B cell (primary cell): Measurements from ENCODE around the gene EGF.

Experiments
- EZH2 ChIP-seq: IDR thresholded peaks from 2 replicates; pipeline ENCODE4 v1.6.1; 2012; ENCODE audit warnings: borderline replicate concordance, low read depth, mild to moderate bottlenecking, moderate library complexity, low read length; ENCODE audit not compliant: insufficient read depth, poor library complexity, severe bottlenecking
- TF ChIP-seq, protein P1 (sequence below): fragments of 200-600 bp; IDR thresholded peaks from one replicate; pipeline ENCODE4 v1.8.0; 2022; ENCODE audit warnings: antibody characterized with exemption, mild to moderate bottlenecking

- TF ChIP-seq, protein P1, sequence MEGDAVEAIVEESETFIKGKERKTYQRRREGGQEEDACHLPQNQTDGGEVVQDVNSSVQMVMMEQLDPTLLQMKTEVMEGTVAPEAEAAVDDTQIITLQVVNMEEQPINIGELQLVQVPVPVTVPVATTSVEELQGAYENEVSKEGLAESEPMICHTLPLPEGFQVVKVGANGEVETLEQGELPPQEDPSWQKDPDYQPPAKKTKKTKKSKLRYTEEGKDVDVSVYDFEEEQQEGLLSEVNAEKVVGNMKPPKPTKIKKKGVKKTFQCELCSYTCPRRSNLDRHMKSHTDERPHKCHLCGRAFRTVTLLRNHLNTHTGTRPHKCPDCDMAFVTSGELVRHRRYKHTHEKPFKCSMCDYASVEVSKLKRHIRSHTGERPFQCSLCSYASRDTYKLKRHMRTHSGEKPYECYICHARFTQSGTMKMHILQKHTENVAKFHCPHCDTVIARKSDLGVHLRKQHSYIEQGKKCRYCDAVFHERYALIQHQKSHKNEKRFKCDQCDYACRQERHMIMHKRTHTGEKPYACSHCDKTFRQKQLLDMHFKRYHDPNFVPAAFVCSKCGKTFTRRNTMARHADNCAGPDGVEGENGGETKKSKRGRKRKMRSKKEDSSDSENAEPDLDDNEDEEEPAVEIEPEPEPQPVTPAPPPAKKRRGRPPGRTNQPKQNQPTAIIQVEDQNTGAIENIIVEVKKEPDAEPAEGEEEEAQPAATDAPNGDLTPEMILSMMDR = no peak
- TF ChIP-seq EZH2 = no peak
Measured at GRCh38 chr4:109952612-109953011, 39.9 kb downstream of the EGF start.
